ENCODE data around the gene GREM2. TPM values are rescaled to one million over a fixed set of nuclear protein-coding genes. Genes with fewer than 3 reads are reported as not detected.

The GREM2 gene
- total RNA-seq, 1 donor from 2014 or later, result 3.7 TPM

DNA sequence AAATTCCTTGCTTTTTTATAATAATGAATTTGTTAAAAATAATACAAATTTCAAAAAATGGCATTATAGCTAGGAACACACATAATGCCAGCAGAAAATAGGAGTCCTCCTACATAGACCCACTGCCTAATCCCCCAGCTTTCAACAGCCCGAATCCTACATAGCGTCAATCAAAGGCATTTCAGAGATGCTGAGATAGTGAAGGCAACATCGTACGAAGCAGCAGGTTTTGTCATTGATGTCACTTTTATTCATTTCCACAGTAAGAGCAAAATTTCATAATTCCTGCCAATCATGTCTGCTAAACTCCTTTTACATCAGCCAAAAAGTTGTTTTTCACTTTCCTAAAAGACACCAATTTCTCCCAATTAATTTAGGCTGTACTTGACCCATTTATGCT, 94.1 kb downstream of the GREM2 start:
- Mint-ChIP-seq H3K27ac (ENCODE audit: unreplicated experiment) (no peak overlapping the region), H3K4me1 (ENCODE audit: low read depth, unreplicated experiment) (no peaks in the 10 kb centered on the region), H3K9me3 (ENCODE audit: unreplicated experiment) (no peaks in the 10 kb centered on the region), H3K27me3 (ENCODE audit: unreplicated experiment) (no peaks in the 10 kb centered on the region), H3K4me3 (ENCODE audit: unreplicated experiment) (no peak overlapping the region), H3K36me3 (ENCODE audit: unreplicated experiment) (no peaks in the 10 kb centered on the region)
- TF ChIP-seq, protein P1, sequence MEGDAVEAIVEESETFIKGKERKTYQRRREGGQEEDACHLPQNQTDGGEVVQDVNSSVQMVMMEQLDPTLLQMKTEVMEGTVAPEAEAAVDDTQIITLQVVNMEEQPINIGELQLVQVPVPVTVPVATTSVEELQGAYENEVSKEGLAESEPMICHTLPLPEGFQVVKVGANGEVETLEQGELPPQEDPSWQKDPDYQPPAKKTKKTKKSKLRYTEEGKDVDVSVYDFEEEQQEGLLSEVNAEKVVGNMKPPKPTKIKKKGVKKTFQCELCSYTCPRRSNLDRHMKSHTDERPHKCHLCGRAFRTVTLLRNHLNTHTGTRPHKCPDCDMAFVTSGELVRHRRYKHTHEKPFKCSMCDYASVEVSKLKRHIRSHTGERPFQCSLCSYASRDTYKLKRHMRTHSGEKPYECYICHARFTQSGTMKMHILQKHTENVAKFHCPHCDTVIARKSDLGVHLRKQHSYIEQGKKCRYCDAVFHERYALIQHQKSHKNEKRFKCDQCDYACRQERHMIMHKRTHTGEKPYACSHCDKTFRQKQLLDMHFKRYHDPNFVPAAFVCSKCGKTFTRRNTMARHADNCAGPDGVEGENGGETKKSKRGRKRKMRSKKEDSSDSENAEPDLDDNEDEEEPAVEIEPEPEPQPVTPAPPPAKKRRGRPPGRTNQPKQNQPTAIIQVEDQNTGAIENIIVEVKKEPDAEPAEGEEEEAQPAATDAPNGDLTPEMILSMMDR (IDR thresholded peaks at IDR 0.05; ENCODE audit: partially characterized antibody, unreplicated experiment), result no peak
- no peak for DNase-seq

DNA sequence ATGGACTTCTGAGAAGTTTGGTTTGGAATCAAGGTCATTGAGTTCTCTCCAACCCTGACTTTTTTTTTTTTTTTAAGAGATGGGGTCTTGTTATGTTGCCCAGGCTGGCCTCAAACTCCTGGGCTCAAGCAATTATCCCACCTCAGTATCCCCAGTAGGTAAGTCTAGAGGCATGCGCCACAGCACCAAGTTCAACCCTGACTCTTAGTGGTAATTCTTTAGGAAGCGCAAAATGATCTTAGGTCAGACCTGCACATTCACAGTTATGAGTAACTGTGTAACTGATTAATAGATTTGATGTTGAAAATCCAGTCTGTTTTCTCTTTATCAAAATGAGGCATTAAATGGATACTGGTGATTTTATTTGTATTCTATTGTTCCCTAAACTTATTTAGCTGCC, 95.9 kb downstream of the GREM2 start:
- Mint-ChIP-seq H3K4me1 (ENCODE audit: low read depth, unreplicated experiment) (no peaks in the 10 kb centered on the region), H3K4me3 (ENCODE audit: unreplicated experiment) (no peak overlapping the region), H3K27me3 (ENCODE audit: unreplicated experiment) (no peaks in the 10 kb centered on the region), H3K27ac (ENCODE audit: unreplicated experiment) (no peak overlapping the region), H3K36me3 (ENCODE audit: unreplicated experiment) (no peaks in the 10 kb centered on the region), H3K9me3 (ENCODE audit: unreplicated experiment) (no peaks in the 10 kb centered on the region)
- no peak for DNase-seq
- TF ChIP-seq, protein P1 (IDR thresholded peaks at IDR 0.05; ENCODE audit: partially characterized antibody, unreplicated experiment), result no peak

DNA sequence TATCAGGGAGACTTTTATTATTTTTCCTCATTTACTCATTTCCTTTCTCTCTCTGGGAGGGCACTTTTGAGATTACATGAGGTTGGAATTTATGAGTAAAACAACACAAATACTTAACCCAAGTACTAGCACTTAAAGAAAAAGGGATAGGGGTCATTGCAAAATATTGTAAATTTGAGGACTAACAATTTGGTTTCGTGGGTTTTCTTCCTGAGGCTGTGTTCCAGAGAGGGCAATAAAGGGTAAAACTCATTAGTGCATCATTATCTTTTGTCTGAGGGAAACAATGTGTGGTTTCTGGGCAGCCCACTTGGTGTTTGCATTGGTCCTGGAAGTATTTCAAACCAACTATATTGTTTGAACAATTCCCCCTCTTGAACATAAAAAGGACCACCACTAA, 96.5 kb downstream of the GREM2 start:
- DNase-seq, result no peak
- H3K27me3 Mint-ChIP-seq (ENCODE audit: unreplicated experiment), result no peaks in the 10 kb centered on the region
- H3K9me3 Mint-ChIP-seq (ENCODE audit: unreplicated experiment), result no peaks in the 10 kb centered on the region
- H3K27ac Mint-ChIP-seq (ENCODE audit: unreplicated experiment), result no peak overlapping the region
- TF ChIP-seq, protein P1 (IDR thresholded peaks at IDR 0.05; ENCODE audit: partially characterized antibody, unreplicated experiment), result no peak
- H3K36me3 Mint-ChIP-seq (ENCODE audit: unreplicated experiment), result no peaks in the 10 kb centered on the region
- H3K4me3 Mint-ChIP-seq (ENCODE audit: unreplicated experiment), result no peak overlapping the region
- no peaks in the 10 kb centered on the region for H3K4me1 Mint-ChIP-seq (ENCODE audit: low read depth, unreplicated experiment)

GRCh38 chr1:240511789-240512188, 100.2 kb downstream of the GREM2 start:
- DNase-seq, result no peak
- Mint-ChIP-seq H3K4me3 (ENCODE audit: unreplicated experiment) (no peak overlapping the region), H3K27me3 (ENCODE audit: unreplicated experiment) (no peaks in the 10 kb centered on the region)

GRCh38 chr1:240508950-240509349, 103.0 kb downstream of the GREM2 start:
- peaks cover 2% of the 10 kb centered on the region for H3K9me3 Mint-ChIP-seq (ENCODE audit: unreplicated experiment)
- TF ChIP-seq, protein P1 (IDR thresholded peaks at IDR 0.05; ENCODE audit: partially characterized antibody, unreplicated experiment), result no peak
- no peak overlapping the region for H3K27ac Mint-ChIP-seq (ENCODE audit: unreplicated experiment)
- no peak for DNase-seq
- H3K4me1 Mint-ChIP-seq (ENCODE audit: low read depth, unreplicated experiment), result no peaks in the 10 kb centered on the region
- no peaks in the 10 kb centered on the region for H3K27me3 Mint-ChIP-seq (ENCODE audit: unreplicated experiment)
- no peak overlapping the region for H3K4me3 Mint-ChIP-seq (ENCODE audit: unreplicated experiment)
- H3K36me3 Mint-ChIP-seq (ENCODE audit: unreplicated experiment), result no peaks in the 10 kb centered on the region

More at GRCh38 chr1:240511789-240512188, 100.2 kb downstream of the GREM2 start:
- TF ChIP-seq, protein P1 (IDR thresholded peaks at IDR 0.05; ENCODE audit: partially characterized antibody, unreplicated experiment), result no peak
- Mint-ChIP-seq H3K36me3 (ENCODE audit: unreplicated experiment) (no peaks in the 10 kb centered on the region), H3K9me3 (ENCODE audit: unreplicated experiment) (no peaks in the 10 kb centered on the region), H3K4me1 (ENCODE audit: low read depth, unreplicated experiment) (no peaks in the 10 kb centered on the region), H3K27ac (ENCODE audit: unreplicated experiment) (no peak overlapping the region)

Measured in glutamatergic neuron (in vitro differentiated cells).